NCI-H128 (cell line): ENCODE measurements around the gene EVI5.
"Not testable (repeated sequence)": the region's sequence is repeated elsewhere in the genome, so short reads cannot be mapped to it uniquely, and the experiment has no call there.

Experiments used
- DNase-seq: peaks from one replicate; lab custom pipeline; 2025; ENCODE audit not compliant: unreplicated experiment; lab: John Stamatoyannopoulos, UW

EVI5 gene

DNA sequence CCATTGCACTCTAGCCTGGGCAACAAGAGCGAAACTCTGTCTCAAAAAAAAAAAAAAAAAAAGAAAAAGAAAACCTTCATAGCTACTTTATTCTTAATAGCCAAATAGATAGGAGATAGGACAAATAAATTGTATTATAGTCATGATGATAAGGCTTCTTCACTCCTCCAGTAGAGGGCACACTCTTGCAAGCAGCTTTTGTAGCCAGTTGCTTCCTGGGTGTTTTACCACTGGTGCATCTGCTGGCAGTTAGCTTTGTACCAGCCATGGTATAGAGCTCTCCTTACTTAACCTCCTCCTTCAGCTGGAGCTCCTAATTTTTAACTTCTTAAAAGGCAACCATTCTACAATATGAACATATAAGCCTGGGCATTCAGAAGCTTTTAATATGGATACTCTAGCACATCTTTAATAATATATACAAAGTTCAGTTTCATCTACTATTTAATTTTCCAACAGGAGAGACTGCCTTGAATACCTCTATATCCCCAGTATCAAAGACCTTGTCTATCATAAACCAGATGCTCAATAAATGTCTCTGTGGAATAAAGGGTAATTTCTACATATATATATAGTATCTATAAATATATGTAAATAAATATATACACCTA, 35.8 kb downstream of the EVI5 start:
- DNase-seq = no peak

DNA sequence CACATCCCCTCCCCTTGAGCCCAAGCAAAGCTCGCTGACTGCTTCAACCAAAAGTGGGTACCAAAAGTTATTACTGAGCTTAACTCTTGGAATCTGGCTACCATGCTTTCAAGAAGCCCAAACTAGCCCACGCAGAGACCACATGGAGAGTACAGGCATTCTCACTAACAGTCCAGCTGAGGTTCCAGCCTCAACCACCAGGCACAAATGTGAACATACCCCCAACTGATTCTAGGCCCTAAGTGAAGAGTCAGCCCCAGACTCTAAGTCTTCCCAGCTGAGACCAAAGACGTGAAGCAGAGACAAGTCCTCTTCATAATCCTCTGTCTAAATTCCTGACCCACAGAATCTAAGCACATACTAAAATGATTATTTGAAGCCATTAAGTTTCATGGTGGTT, 36.8 kb downstream of the EVI5 start:
- no peak for DNase-seq

DNA sequence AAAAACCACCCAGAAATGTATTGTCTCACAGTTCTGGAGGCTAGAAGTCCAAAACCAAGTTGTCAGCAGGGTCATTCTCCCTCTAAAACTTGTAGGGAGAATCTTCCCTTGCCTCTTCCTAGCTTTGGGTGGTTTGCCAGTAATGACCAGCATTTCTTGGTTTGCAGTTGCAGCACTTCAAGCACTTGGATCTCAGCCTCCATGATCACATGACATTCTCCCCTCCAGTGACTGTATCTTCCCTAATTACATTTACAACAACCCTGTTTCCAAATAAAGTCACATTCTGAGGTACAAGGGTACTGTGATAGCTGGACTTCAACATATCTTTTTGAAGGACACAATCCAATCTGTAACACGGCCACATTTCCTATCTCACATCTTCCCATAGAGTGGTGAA, 37.2 kb downstream of the EVI5 start:
- no peak for DNase-seq

DNA sequence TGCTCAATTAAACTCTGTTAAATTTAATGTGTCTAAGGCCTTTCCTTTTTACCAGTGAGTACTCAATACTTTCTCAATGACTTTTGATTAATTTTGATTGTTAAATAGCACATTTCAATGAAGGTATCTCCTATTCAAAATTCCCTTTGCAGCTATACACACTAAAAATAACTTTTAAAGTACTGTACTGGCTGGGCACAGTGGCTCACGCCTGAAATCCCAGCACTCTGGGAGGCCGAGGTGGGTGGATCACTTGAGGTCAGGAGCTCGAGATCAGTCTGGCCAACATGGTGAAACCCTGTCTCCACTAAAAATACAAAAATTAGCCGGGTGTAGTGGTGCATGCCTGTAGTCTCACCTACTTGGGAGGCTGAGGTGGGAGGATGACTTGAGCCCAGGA, 38.7 kb downstream of the EVI5 start:
- DNase-seq = not testable (repeated sequence)

DNA sequence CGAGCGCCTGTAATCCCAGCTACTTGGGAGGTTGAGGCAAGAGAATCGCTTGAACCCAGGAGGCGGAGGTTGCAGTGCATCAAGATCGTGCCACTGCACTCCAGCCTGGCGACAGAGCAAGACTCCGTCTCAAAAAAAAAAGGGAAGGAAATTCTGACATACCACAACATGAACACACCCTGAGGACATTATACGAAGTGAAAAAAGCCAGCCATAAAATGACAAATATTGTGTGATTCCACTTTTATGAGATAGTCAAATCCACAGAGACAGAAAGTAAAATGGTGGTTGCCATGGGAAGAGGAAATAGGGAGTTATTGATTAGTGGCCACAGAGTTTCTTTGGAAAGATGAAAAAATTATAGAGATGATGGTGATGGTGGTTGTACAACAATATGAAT, 41.7 kb downstream of the EVI5 start:
- no peak for DNase-seq

DNA sequence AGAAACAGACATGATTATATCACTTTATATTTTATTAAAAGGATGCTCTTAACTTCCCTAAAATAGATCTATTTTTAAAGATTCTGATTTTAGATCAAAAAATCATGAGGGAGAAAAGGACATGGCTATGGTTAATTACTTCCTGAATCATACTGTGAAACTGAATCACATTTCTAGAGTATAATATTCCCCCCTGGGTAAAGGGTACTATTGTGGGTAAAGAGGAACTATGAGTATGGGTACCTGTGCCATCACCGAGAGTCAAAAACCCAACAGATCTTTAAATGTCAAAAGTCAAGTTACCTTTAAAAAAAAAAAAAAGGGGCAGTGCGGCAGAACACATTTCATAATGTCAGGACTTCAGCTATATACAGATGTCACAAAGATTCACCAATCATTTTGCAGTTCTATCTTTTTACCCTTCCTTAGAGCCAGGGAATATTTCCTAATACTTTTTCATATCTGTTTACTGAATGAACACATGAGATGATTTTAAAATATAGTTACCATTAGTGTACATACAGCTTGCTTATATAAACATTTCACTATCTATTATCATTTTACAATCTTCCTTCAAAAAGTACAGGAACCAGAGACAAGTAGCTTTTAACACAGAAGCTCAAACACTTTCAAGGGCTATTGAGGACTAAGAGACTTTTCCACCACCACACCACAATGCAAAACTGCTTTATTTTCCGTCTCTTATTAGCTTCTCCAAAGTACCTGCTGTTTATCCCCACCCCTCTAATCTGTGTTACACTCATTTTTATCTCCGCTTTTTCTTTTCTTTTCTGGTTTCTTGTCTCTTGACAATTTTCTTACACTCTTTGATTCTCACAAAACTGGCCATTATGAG, 45.0 kb downstream of the EVI5 start:
- peak; percentile 3 for DNase-seq

DNA sequence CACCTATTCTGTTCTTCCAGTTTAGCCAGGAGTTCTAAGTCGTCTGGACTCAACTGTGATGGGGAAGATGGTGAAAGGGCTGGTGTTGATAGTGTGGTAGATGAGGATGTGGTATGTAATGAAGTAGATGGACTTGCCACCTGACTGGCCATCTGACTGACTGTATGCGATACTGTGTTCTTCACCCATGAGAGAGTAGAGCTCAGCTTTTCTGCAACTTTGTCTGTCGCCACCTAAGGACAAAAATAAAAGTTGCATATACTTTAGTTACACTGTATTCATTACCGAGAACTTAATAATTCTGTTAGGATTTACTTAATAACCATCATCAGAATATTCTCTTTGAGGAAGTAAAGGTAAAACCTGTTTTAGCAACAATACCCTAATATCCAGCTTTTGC, 48.5 kb downstream of the EVI5 start:
- DNase-seq = no peak

DNA sequence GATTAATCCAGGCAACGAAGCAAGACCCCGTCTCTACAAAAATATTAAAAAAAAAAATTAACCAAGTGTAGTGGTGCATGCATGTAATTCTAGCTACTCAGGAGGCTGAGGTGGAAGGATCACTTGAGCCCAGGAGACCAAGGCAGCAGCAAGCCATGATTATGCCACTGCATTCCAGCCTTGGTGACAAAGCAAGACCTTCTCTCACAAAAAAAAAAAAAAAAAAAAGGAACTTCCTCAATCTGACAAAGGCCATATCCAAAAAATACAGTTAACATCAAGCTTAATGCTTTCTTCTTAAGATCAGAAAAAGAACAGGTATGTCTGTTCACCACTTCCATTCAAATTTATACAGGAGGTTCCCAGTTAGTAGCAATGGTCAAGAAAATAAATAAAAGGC, 54.4 kb downstream of the EVI5 start:
- no peak for DNase-seq

DNA sequence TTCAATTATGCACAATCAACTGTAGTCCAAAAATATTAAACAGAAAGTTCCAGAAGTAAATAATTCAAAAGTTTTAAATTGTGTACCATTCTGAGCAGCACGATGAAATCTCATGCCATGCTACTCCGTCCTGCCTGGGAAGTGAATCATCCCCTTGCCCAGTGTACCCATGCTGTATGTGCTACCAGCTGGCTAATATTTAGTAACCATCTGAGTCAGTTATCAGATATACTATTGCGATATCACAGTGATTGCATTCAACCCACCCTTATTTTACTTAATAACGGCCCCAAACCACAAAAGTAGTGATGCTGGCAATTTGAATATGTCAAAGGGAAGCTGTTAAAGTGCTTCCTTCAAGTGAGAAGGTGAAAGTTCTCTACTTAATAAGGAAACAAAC, 56.2 kb downstream of the EVI5 start:
- no peak for DNase-seq

DNA sequence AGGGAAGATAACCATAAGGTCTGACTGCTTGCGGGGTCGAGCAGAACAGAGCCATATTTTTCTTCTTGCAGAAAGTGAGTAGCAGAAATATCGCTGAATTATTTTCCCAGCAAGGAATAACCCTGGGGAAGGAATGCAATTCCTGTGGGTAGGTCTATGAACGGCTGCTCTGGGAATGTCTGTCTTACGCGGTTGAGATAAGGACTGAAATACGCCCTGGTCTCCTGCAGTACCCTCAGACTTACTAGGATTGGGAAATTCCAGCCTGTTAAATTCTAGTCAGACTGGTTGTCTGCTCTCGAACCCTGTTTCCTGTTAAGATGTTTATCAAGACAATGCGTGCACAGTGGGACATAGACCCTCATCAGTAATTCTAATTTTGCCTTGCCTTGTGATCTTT, 61.2 kb downstream of the EVI5 start:
- not testable (repeated sequence) for DNase-seq

DNA sequence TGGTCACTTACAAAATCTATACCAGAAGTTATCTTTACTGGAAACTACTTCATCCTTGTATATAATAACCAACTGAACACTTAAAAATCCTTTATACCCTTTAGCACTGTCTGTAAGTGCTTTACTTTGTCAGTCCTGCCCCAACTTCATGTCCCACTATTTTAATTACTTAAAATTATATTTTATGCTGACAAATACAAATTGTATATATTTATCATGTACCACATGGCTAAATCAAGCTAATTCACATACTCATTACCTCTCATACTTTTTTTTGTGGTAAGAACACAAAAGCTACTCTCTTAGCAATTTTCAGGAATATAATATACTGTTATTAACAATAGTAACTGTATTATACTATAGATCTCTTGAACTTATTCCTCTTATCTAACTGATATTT, 63.0 kb downstream of the EVI5 start:
- no peak for DNase-seq

DNA sequence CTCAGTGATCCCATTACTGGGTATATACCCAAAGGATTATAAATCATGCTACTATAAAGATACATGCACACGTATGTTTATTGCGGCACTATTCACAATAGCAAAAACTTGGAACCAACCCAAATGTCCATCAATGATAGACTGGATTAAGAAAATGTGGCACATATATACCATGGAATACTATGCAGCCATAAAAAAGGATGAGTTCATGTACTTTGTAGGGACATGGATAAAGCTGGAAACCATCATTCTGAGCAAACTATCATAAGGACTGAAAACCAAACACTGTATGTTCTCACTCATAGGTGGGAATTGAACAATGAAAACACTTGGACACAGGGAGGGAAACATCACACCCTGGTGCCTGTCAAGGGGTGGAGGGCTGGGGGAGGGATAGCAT, 63.8 kb downstream of the EVI5 start:
- DNase-seq = not testable (repeated sequence)

DNA sequence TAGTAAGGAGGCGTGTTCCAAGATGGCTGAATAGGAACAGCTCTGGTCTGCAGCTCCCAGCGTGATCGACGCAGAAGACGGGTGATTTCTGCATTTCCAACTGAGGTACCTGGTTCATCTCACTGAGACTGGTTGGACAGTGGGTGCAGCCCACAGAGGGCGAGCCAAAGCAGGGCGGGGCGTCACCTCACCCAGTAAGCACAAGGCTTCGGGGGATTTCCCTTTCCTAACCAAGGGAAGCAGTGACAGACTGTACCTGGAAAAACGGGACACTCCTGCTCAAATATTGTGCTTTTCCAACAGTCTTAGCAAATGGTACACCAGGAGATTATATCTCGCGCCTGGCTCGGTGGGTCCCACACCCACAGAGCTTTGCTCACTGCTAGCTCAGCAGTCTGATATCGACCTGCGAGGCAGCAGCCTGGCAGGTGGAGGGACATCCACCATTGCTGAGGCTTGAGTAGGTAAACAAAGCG, 69.4 kb downstream of the EVI5 start:
- not testable (repeated sequence) for DNase-seq

DNA sequence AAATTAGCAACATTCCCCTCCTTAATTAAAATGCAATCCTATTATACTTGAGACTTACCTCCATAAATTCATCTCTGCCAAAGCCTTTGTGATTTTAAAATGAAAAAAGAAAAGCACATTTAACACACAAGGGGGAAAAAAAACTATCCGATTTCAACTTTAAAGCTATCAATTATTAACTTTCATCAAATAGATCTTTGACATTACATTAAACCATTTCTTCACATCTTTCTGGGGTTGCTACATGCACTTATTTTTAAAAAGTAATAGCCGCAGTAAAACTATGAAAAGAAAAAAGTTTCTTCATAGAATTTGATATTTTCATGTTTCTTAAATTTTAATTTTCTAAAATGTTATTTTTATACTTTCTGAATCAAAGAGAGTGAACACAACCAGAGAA, 71.0 kb downstream of the EVI5 start:
- DNase-seq = no peak

DNA sequence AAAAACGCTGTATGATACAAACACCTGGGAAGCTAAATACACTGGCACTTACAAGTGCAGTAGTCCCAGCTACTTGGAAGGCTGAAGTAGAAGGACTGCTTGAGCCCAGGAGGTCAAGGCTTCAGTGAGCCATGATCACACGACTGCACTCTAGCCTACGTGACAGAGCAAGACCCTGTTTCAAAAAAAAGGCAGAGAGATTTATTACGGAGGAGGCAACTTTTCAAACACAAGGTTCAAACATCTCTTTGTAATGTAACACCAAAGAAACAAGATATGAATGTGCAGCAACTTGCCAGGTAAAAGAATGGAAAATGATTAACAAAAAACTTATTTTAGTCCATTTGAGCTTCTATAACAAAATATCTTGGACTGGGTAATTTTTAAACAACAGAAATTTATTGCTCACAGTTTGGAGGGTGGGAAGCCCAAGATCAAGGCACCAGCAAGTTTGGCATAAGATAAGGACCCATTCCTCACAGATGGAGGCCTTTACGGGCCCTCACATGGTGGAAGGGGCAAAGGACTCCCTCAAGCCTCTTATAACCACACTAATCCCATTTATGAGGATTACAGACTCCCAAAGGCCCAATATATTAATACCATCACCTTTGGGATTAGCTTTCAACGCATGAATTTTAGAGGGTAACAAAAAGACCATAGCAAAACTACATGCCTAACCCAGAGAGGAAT, 73.3 kb downstream of the EVI5 start:
- no peak for DNase-seq

DNA sequence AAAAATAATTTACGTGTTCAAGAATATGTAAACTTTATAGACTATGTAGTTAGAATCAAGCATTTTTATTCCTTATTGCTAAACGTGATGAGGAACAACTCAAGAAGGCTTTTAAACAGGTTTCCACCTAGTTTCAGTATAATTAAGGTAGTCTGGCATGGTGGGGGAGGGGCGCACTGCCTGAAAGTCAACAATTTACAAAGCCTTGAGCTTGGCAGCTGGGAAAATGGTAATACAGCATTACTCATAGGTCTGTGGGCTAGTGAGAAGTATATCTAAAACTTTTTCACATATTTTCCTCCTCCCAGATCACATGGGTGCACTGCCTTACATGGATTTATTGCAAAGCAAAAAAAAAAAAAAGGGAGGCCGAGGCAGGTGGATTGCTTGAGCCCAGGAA, 75.2 kb downstream of the EVI5 start:
- no peak for DNase-seq

DNA sequence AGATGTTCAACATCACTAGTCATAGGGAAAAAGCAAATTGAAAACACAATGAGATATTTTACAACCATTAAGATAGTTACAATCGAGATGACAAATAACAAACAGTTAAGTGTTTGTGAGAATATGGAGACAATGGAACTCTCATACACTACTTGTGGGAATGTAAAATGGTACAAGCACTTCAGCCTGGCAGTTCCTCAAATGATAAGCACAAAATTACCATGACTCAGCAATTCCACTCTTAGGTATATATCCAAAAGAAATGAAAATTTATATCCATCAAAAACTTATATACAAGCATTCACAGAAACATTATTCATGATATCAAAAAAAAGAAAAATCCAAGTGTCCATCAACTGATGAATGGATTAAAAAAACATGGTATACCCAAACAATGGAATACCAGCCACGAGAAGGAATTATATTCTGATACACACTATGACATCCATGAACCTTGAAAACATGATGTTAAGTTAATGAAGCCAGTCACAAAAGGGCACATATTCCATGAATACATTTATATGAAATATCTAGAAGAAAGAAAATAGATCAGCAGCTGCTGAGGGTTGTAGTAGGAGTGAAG, 76.4 kb downstream of the EVI5 start:
- no peak for DNase-seq

DNA sequence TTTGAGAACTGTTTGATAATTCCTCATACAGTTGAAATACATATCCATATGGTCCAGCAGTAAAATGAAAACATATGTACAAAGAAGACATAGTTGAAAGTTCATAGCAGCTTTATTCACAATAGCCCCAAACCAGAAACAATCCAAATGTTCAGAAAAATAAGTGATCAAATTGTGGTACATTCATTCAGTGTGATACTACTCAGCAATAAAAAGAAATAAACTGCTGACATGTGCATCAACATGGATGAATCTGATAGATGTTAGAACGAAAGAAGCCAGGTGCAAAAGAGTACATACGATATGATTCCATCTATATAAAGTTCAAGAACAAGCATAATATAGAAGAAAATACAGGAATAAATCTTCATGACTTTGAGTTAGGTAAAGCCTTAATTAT, 77.2 kb downstream of the EVI5 start:
- DNase-seq = no peak

DNA sequence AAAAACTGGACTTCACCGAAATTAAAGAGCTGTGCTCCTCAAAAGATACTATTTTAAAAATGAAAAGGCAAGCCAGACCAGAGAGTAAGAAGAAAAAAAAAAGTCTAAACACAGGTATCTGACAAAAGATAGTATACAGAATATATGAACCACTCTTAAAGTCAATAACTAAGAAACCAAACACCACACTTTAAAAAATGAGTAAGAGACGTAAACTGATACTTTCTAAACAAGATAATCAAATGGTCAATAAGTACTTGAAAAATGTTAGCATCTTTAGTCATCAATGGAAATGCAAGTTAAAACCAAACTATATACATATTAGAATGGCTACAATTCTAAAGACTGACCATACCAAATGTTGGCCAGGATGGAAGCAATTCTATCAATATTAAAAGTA, 77.6 kb downstream of the EVI5 start:
- DNase-seq = no peak

DNA sequence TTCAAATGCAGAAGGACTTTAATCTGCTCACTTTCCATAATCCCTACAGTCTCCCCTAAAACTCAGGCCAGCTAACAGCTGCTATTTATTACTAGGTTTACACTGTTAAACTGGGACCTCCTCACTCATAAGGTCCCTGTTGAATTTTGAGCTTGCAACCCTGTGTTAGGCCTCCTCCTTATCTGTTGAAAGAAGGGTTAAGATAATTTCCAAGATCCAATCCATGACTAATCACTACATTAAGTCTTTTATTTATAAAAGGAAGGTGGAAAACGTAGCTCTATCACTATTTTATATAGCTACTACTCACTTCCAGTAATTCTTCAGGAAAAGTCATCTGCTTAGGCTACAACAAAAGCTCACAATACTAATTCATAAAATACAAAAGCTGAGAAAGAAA, 79.5 kb downstream of the EVI5 start:
- DNase-seq = no peak

DNA sequence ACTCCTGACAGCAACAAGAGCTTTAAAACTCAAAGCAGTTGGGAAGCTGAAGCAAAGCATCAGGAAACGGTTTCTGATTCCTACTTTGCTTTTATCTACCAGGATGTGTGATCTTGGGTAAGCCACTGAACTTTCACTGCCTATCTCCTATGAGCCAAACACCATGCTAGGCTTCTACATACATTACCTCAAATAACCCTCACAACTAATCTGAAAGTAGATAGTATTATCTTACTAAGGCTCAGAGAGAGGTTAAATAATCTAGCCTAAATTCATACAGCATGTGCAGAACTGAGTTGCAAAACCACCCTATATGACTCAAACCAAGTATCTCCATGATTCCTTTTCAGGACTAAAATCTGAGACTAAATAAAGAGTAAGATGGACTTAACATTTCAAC, 83.8 kb downstream of the EVI5 start:
- no peak for DNase-seq

DNA sequence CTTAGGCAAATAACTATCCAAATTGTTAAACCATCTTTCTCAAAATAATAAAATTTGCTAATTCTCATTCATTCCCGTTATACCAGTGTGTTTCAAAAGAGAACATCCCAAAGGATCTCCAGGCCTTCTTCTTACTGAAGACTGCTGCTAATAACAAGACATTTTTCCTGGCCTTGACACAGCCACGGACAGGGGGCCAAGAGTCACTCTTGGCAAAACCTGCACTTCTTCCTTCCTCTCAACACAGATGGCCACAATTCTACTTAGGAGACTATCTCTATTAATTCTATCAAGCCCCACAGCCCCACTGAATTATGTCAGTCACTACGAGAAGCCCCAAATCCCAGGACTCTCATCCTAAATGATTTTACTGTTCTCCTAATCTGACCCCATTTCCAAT, 86.0 kb downstream of the EVI5 start:
- no peak for DNase-seq
